Nephron (organoid): ENCODE measurements around the gene CHSY3.

Experiments used
- H3K27ac Mint-ChIP-seq, 3 experiments: 2 replicates each; pipeline ENCODE4 v1.8.0; 2020; ENCODE audit warnings: mixed read lengths in 3 of 3, mild to moderate bottlenecking in 2 of 3, moderate library complexity in 1 of 3
- H3K27me3 Mint-ChIP-seq: 2 replicates; pipeline ENCODE4 v1.8.0; 2021; ENCODE audit warnings: low read depth, mild to moderate bottlenecking, moderate library complexity, mixed read lengths
- H3K36me3 Mint-ChIP-seq: 2 replicates; pipeline ENCODE4 v1.8.0; 2020; ENCODE audit warnings: low read depth, mixed read lengths
- H3K4me1 Mint-ChIP-seq: 2 replicates; pipeline ENCODE4 v1.8.0; 2020; ENCODE audit warnings: mixed read lengths
- H3K4me3 Mint-ChIP-seq, 3 experiments: 2 replicates each; pipeline ENCODE4 v1.8.0; 2020; ENCODE audit warnings: mild to moderate bottlenecking in 3 of 3, mixed read lengths in 3 of 3, moderate library complexity in 2 of 3
- H3K9me3 Mint-ChIP-seq: 2 replicates; pipeline ENCODE4 v1.8.0; 2020; ENCODE audit warnings: mixed read lengths
- CTCF ChIP-seq, 3 experiments: fragments of 200-600 bp; sonication (generic); IDR thresholded peaks; one replicate each; pipeline ENCODE4 v1.5.0; 2021; ENCODE audit warnings: antibody characterized with exemption in 3 of 3; ENCODE audit not compliant: unreplicated experiment in 3 of 3

CHSY3 gene

GRCh38 chr5:130045334-130045733 is 141.1 kb downstream of the CHSY3 start:
- Mint-ChIP-seq H3K36me3 (no peaks in the 10 kb centered on the region), H3K9me3 (no peaks in the 10 kb centered on the region), H3K27me3 (no peaks in the 10 kb centered on the region), H3K27ac (no peak overlapping the region), H3K4me1 (no peaks in the 10 kb centered on the region), H3K4me3 (no peak overlapping the region)
- no peak for TF ChIP-seq CTCF (IDR thresholded peaks at IDR 0.05; ENCODE audit: unreplicated experiment in 3 of 3)

- Mint-ChIP-seq H3K9me3 (no peaks in the 10 kb centered on the region), H3K36me3 (no peaks in the 10 kb centered on the region), H3K4me1 (no peaks in the 10 kb centered on the region), H3K4me3 (no peak overlapping the region), H3K27ac (no peak overlapping the region), H3K27me3 (peaks cover 3% of the 10 kb centered on the region)
- no peak for TF ChIP-seq CTCF (IDR thresholded peaks at IDR 0.05; ENCODE audit: unreplicated experiment in 3 of 3)
These were observed 146.3 kb downstream of the CHSY3 start for GRCh38 chr5:130050585-130050984.

GRCh38 chr5:130052752-130053151 is 148.5 kb downstream of the CHSY3 start:
- Mint-ChIP-seq H3K36me3 (no peaks in the 10 kb centered on the region), H3K4me3 (no peak overlapping the region), H3K27me3 (peaks cover 3% of the 10 kb centered on the region), H3K9me3 (no peaks in the 10 kb centered on the region), H3K27ac (no peak overlapping the region), H3K4me1 (no peaks in the 10 kb centered on the region)
- no peak for TF ChIP-seq CTCF (IDR thresholded peaks at IDR 0.05; ENCODE audit: unreplicated experiment in 3 of 3)

- Mint-ChIP-seq H3K4me3 (no peak overlapping the region), H3K27me3 (peaks cover 3% of the 10 kb centered on the region), H3K4me1 (no peaks in the 10 kb centered on the region), H3K36me3 (no peaks in the 10 kb centered on the region), H3K9me3 (no peaks in the 10 kb centered on the region), H3K27ac (no peak overlapping the region)
- TF ChIP-seq CTCF (IDR thresholded peaks at IDR 0.05; ENCODE audit: unreplicated experiment in 3 of 3), result no peak
These were observed 151.3 kb downstream of the CHSY3 start for GRCh38 chr5:130055572-130055971.

GRCh38 chr5:130061746-130062145 is 157.5 kb downstream of the CHSY3 start:
- Mint-ChIP-seq H3K36me3 (no peaks in the 10 kb centered on the region), H3K4me1 (no peaks in the 10 kb centered on the region), H3K9me3 (no peaks in the 10 kb centered on the region), H3K4me3 (no peak overlapping the region), H3K27ac (no peak overlapping the region), H3K27me3 (no peaks in the 10 kb centered on the region)
- TF ChIP-seq CTCF (IDR thresholded peaks at IDR 0.05; ENCODE audit: unreplicated experiment in 3 of 3), result no peak

GRCh38 chr5:130063603-130064002 is 159.3 kb downstream of the CHSY3 start:
- Mint-ChIP-seq H3K27ac (no peak overlapping the region), H3K9me3 (no peaks in the 10 kb centered on the region), H3K27me3 (no peaks in the 10 kb centered on the region), H3K4me3 (no peak overlapping the region), H3K36me3 (no peaks in the 10 kb centered on the region), H3K4me1 (no peaks in the 10 kb centered on the region)
- no peak for TF ChIP-seq CTCF (IDR thresholded peaks at IDR 0.05; ENCODE audit: unreplicated experiment in 3 of 3)
